ENCODE measurements around the gene CSRP3.

- no peak for TF ChIP-seq SUZ12 (IDR thresholded peaks at IDR 0.05; ENCODE audit: extremely low read depth, insufficient read depth, insufficient read length)
- no peak for TF ChIP-seq YY1 (IDR thresholded peaks at IDR 0.05; ENCODE audit: insufficient read depth, insufficient read length)
- no peak for TF ChIP-seq ZNF274 (IDR thresholded peaks at IDR 0.05; ENCODE audit: low read depth, low read length)
Measured at GRCh38 chr11:19209617-19210370, 8.0 kb upstream of the CSRP3 start.
